HG03103 (cell line): ENCODE data around the gene SF3A1.

ENCODE experiments used
- ATAC-seq: cut with Tn5 transposase; IDR thresholded peaks from one replicate; pipeline ENCODE4 v1.9.1; 2021; ENCODE audit warnings: low read depth; ENCODE audit not compliant: unreplicated experiment

SF3A1 gene

GRCh38 chr22:30289141-30289979 is 67.3 kb downstream of the SF3A1 start, which contains the start of gene CASTOR1:
Gene CASTOR1, minus strand, starts transcription at chr22:30289505. Its CDS starts 8 bp downstream, at chr22:30289497.
- peak; percentile 51 for ATAC-seq

- ATAC-seq, result no peak
These were observed 68.1 kb downstream of the SF3A1 start for GRCh38 chr22:30288419-30289140.

- no peak for ATAC-seq
These were observed 68.9 kb downstream of the SF3A1 start for GRCh38 chr22:30287648-30288418.

- no peak for ATAC-seq
These were observed 69.7 kb downstream of the SF3A1 start for GRCh38 chr22:30286813-30287647.

- no peak for ATAC-seq
These were observed 70.4 kb downstream of the SF3A1 start for GRCh38 chr22:30286331-30286730.

- ATAC-seq, result no peak
These were observed 70.9 kb downstream of the SF3A1 start for GRCh38 chr22:30285846-30286200.

- no peak for ATAC-seq
These were observed 71.4 kb downstream of the SF3A1 start for GRCh38 chr22:30285176-30285845.

- ATAC-seq, result no peak
These were observed 72.0 kb downstream of the SF3A1 start for GRCh38 chr22:30284666-30285065.

GRCh38 chr22:30284172-30284571 is 72.5 kb downstream of the SF3A1 start:
- no peak for ATAC-seq

GRCh38 chr22:30283342-30283741 is 73.4 kb downstream of the SF3A1 start:
- no peak for ATAC-seq

- ATAC-seq, result no peak
These were observed 74.1 kb downstream of the SF3A1 start for GRCh38 chr22:30282616-30283046.
